Measurements from ENCODE around the gene IL34.
A peak's percentile ranks its signal among the peaks of the same experiment; 100 is the strongest.

IL34 gene

GRCh38 chr16:70680495-70681381 is 34.4 kb downstream of the IL34 start:
- no peak for DNase-seq
- no peak for ATAC-seq (replicated peaks)
- Mint-ChIP-seq H3K4me1 (ENCODE audit: low read depth in 2 of 2) (peaks cover 8 to 11% of the 10 kb centered on the region in 2 donors), H3K4me3 (peak overlapping the region in 1 of 2 donors; percentile 26), H3K9me3 (no peaks in the 10 kb centered on the region), H3K27me3 (peaks cover 6 to 9% of the 10 kb centered on the region in 2 donors), H3K36me3 (ENCODE audit: insufficient read depth) (peaks cover 5% of the 10 kb centered on the region), H3K27ac (peak overlapping the region in 1 of 2 donors; percentile 51)

DNA sequence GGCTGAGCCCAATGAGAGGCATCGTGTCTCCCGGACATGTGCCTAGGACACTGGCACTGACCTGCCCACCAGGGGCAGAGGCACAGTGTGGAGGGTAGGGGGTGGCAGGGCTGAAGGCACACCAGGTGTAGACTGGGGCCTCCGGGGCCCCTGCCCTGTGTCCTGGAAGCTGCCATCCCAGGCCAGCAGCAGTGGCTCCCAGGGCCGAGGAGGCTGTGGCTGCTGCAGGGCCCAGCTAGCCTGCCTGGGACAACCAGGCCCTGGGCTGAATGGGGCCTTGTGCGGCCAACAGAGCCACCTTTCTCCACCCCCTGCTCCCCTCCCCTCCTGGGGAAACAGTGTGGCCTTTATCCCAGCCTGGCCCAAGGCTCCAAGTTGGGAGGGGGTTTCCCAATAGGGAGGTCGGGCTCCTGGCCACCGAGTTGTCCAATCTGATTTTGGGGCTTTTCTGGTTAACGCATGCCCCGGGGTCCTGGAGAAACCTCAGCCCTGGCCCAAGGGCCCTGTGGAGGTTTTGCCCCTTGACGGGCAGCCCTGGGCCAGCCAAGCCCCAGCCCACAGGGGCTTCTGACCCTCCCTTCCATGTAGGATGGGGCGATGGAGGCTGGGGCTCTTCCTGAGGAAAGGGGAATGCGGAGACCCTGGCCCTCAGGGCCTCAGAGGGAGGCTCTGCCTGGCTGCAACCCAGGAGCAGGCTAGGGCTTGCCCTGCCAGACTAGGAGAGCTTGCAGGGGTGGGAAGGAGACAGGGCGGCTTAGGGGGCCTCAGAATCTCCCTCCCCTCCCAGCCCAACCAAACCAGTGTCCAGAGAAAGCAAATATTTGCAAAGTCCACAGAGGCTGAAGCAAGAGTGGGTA is 35.3 kb downstream of the IL34 start:
- Mint-ChIP-seq H3K36me3 (ENCODE audit: insufficient read depth) (peaks cover 5% of the 10 kb centered on the region), H3K27ac (no peak overlapping the region), H3K9me3 (no peaks in the 10 kb centered on the region), H3K4me1 (ENCODE audit: low read depth in 2 of 2) (peaks cover 8 to 11% of the 10 kb centered on the region in 2 donors), H3K4me3 (no peak overlapping the region), H3K27me3 (peaks cover 6 to 9% of the 10 kb centered on the region in 2 donors)
- no peak for ATAC-seq (replicated peaks)
- no peak for DNase-seq

DNA sequence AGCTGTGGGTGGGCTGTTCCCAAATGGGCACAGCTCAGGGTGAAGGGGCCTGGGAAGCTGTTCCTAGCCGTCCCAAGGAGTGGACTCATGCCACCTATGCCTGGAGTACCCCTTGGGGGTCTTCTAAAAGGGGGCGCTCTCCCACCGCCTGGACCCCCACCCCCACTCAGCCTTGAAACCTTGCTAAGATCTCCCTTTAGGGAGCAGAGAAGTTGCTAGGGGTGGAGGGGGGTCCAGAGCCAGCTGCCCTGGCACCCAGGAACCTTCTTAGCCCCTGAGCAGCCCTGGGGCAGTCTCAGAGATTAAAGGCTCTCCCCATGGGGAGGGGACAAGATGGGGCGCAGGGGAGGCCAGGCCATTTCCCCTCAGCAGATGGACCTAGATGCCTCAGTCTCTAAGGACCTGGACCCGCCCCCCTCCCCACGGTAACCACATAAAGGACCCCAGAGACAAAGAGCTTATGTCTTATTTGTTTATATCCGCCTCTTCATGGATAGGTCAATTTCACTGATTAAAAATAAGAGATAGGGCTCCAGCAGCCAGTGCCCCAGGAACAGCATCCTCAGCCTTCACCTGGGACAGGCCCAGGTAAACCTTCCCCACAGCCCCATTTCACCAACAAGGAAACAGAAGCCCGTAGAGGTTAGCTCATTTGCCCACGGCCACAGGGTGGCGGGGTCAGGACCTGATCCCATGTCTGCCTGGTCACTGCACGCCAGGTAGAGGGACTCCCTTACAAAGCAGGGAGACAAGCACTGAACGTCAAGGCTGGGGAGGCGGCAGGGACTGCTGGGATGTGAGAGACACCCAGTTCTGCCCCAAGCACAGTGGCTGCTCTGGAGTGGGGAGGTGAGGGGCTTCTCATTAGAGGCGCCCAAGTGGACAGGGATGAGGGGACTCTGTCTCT is 36.1 kb downstream of the IL34 start:
- Mint-ChIP-seq H3K9me3 (no peaks in the 10 kb centered on the region), H3K27me3 (peaks cover 6 to 9% of the 10 kb centered on the region in 2 donors), H3K36me3 (ENCODE audit: insufficient read depth) (peaks cover 5% of the 10 kb centered on the region), H3K4me1 (ENCODE audit: low read depth in 2 of 2) (peaks cover 8 to 11% of the 10 kb centered on the region in 2 donors), H3K27ac (no peak overlapping the region), H3K4me3 (no peak overlapping the region)
- no peak for DNase-seq
- ATAC-seq (replicated peaks), result no peak

DNA sequence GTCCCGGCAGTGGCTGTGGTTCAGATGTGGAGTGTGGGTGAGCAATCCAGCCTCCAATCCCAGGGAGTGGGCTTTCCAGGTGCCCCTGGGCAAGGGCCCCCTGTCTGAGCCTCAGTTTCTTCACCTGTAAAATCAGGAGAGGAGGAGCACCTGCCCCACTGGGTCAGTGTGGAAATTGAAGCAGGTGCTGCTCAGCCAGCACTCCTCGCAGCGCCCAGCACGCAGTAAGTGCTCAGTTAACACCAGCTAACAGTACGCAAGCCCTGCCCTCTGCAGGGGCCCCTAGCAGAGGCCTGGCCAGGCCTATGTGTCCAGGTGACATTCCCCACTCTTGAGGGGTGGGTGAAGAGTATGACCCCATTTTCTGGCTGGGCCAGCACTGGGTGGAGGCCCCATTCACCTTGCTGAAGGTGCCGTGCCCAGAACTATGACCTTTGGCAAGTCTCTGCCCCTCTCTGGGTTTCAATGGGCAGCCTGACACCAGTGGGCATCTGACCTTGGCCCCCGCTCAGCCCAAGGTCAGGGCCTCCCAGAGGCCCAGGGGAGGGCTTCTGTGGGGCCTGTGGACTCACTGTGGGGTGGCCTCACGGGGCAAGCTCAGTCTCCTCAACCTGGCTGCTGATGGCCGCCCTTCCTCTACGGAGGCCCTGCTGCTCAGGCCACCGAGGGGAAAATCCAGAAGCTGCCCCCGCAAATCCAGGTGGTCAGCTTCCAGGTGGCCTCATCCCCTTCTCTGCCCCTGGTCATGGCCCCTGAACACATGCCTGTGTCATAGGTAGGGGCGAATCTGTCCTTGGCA is 37.0 kb downstream of the IL34 start:
- no peak overlapping the region for H3K27ac Mint-ChIP-seq
- no peaks in the 10 kb centered on the region for H3K9me3 Mint-ChIP-seq

GRCh38 chr16:70684146-70685060 is 38.0 kb downstream of the IL34 start:
- Mint-ChIP-seq H3K27ac (no peak overlapping the region), H3K4me3 (peak overlapping the region in 1 of 2 donors; percentile 41)
- no peak for ATAC-seq (replicated peaks)

More for the DNA sequence above, 37.0 kb downstream of the IL34 start:
- Mint-ChIP-seq H3K4me3 (no peak overlapping the region), H3K27me3 (peaks cover 6 to 9% of the 10 kb centered on the region in 2 donors), H3K4me1 (ENCODE audit: low read depth in 2 of 2) (peaks cover 8 to 9% of the 10 kb centered on the region in 2 donors), H3K36me3 (ENCODE audit: insufficient read depth) (peaks cover 5% of the 10 kb centered on the region)
- ATAC-seq (replicated peaks), result no peak
- no peak for DNase-seq

GRCh38 chr16:70685061-70685937 is 38.9 kb downstream of the IL34 start:
- H3K4me1 Mint-ChIP-seq (ENCODE audit: low read depth in 2 of 2), result peaks cover 0 to 1% of the 10 kb centered on the region in 2 donors
- H3K36me3 Mint-ChIP-seq (ENCODE audit: insufficient read depth), result peaks cover 3% of the 10 kb centered on the region
- ATAC-seq (replicated peaks), result peak; percentile 40
- H3K4me3 Mint-ChIP-seq, result peak overlapping the region; percentile 10 to 41
- H3K27me3 Mint-ChIP-seq, result peaks cover 6 to 9% of the 10 kb centered on the region in 2 donors
- no peak overlapping the region for H3K27ac Mint-ChIP-seq
- H3K9me3 Mint-ChIP-seq, result no peaks in the 10 kb centered on the region
- no peak for DNase-seq

More at GRCh38 chr16:70684146-70685060, 38.0 kb downstream of the IL34 start:
- Mint-ChIP-seq H3K9me3 (no peaks in the 10 kb centered on the region), H3K27me3 (peaks cover 6 to 9% of the 10 kb centered on the region in 2 donors), H3K4me1 (ENCODE audit: low read depth in 2 of 2) (no peaks in the 10 kb centered on the region), H3K36me3 (ENCODE audit: insufficient read depth) (peaks cover 5% of the 10 kb centered on the region)
- DNase-seq, result no peak

GRCh38 chr16:70685938-70686375 is 39.6 kb downstream of the IL34 start, which contains the start of gene MTSS2:
Gene MTSS2 (minus strand): TSS chr16:70686053. CDS start chr16:70685791, 262 bp downstream.
- H3K36me3 Mint-ChIP-seq (ENCODE audit: insufficient read depth), result no peaks in the 10 kb centered on the region
- H3K9me3 Mint-ChIP-seq, result no peaks in the 10 kb centered on the region
- ATAC-seq (replicated peaks), result peak; percentile 62
- H3K4me1 Mint-ChIP-seq (ENCODE audit: low read depth in 2 of 2), result peaks cover 0 to 1% of the 10 kb centered on the region in 2 donors
- peaks cover 6 to 9% of the 10 kb centered on the region in 2 donors for H3K27me3 Mint-ChIP-seq
- H3K27ac Mint-ChIP-seq, result peak within 1 kb of the TSS in 1 of 2 donors; percentile 32
- peak within 1 kb of the TSS; percentile 40 to 58 for H3K4me3 Mint-ChIP-seq
- DNase-seq, result no peak

DNA sequence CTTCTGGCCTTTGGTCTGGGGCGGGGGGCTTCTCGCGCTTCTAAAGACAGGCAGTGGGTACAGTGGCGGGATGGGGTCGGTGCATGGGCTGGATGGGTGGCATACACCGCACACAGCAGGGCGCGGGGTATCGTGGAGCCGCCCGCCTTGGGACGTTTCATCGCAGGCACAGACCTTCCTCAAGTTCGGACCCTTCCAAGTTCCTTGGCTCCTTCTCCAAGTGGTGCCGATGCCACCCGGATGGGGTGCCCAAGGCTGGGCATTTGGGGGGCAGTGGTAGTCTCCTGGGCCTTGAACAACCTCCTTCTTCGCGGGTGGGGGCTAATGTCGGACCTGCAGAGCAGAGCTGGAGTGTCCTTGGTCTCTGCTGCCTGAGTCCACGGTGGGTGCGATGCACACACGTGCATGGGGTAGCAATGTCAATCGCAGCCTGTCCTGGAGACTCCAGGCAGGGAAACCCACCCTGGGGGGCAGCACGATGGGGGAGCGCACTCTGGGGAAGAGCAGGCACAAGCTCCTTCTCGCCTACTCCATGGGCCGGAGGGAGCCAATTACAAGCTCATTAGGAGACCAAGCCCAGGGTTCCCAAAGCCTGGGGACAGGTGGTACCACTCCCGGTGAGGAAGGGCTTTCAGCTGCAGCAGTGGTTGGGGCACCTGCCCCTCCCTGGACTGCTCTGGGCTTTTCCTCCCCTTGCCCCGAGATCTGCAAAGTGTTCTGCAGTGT is 40.2 kb downstream of the IL34 start:
- H3K27ac Mint-ChIP-seq, result peak overlapping the region in 1 of 2 donors; percentile 32
- no peak for DNase-seq

GRCh38 chr16:70687102-70687511 is 40.7 kb downstream of the IL34 start:
- Mint-ChIP-seq H3K4me1 (ENCODE audit: low read depth in 2 of 2) (peaks cover 0 to 1% of the 10 kb centered on the region in 2 donors), H3K9me3 (no peaks in the 10 kb centered on the region), H3K36me3 (ENCODE audit: insufficient read depth) (no peaks in the 10 kb centered on the region), H3K4me3 (peak overlapping the region; percentile 41 to 58), H3K27me3 (peaks cover 6 to 9% of the 10 kb centered on the region in 2 donors), H3K27ac (peak overlapping the region in 1 of 2 donors; percentile 32)
- DNase-seq (no peak), ATAC-seq (replicated peaks) (no peak)

More for the DNA sequence above, 40.2 kb downstream of the IL34 start:
- Mint-ChIP-seq H3K4me3 (peak overlapping the region; percentile 40 to 58), H3K4me1 (ENCODE audit: low read depth in 2 of 2) (peaks cover 0 to 1% of the 10 kb centered on the region in 2 donors), H3K36me3 (ENCODE audit: insufficient read depth) (no peaks in the 10 kb centered on the region), H3K27me3 (peaks cover 6 to 9% of the 10 kb centered on the region in 2 donors), H3K9me3 (no peaks in the 10 kb centered on the region)
- ATAC-seq (replicated peaks), result no peak

DNA sequence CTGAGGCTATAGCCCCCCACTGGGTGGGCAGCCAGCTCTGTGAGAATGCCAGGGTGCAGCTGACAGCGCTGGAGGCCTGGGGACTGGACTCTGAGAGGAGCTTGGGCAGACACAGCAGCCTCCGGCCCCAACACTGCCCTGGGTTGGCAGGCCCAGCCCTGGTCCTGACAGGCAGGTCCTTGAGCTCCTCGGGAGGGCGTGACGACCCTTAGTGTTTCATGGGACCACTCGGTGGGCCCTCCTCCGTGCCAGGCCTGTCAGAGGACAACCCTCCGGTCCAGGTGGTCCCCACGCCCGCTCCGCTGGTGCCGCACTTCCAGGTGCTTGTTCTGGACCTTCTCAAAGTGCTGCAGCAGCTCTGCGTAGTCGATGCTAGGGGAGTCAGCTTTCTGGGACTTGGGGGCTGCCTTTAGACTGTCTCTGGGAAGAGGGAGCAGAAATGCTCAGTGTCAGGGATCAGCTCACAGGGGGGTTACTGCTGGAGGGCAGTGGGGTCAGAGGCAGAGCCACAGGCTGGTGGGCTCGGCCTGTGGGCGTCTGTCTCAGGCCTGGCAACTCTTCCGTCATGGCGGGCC is 41.4 kb downstream of the IL34 start:
- H3K4me3 Mint-ChIP-seq, result peak overlapping the region; percentile 41 to 58
- DNase-seq (no peak), ATAC-seq (replicated peaks) (no peak)
- H3K27me3 Mint-ChIP-seq, result peaks cover 4 to 9% of the 10 kb centered on the region in 2 donors
- no peaks in the 10 kb centered on the region for H3K9me3 Mint-ChIP-seq
- no peaks in the 10 kb centered on the region for H3K36me3 Mint-ChIP-seq (ENCODE audit: insufficient read depth)
- peaks cover 0 to 1% of the 10 kb centered on the region in 2 donors for H3K4me1 Mint-ChIP-seq (ENCODE audit: low read depth in 2 of 2)
- H3K27ac Mint-ChIP-seq, result peak overlapping the region in 1 of 2 donors; percentile 32
